HG03108 (cell line): ENCODE data around the gene TPI1.

ENCODE experiments used
- ATAC-seq: cut with Tn5 transposase; IDR thresholded peaks from one replicate; pipeline ENCODE4 v1.9.1; 2021; ENCODE audit warnings: moderate library complexity; ENCODE audit not compliant: unreplicated experiment

The TPI1 gene

GRCh38 chr12:6867413-6868210 lies at the start of gene TPI1:
TPI1 (plus strand) TSS chr12:6867531; CDS start chr12:6867567, 36 bp downstream.
- ATAC-seq: peak; percentile 53

GRCh38 chr12:6817662-6818157 lies 49.6 kb upstream of the TPI1 start:
- ATAC-seq: no peak

- ATAC-seq: no peak
Measured at GRCh38 chr12:6818222-6818621, 49.1 kb upstream of the TPI1 start.

GRCh38 chr12:6818645-6819044 lies 48.7 kb upstream of the TPI1 start:
- no peak for ATAC-seq

GRCh38 chr12:6819106-6820030 lies 48.0 kb upstream of the TPI1 start:
- ATAC-seq: no peak

- no peak for ATAC-seq
Measured at GRCh38 chr12:6820166-6820565, 47.2 kb upstream of the TPI1 start.

GRCh38 chr12:6821591-6822425 lies 45.5 kb upstream of the TPI1 start, which contains the start of gene GPR162:
GPR162 (plus strand) TSS chr12:6821821; CDS start chr12:6823899, 2,078 bp downstream.
- ATAC-seq: no peak

- no peak for ATAC-seq
Measured at GRCh38 chr12:6822426-6823135, 44.8 kb upstream of the TPI1 start.

- no peak for ATAC-seq
Measured at GRCh38 chr12:6823182-6824084, 43.9 kb upstream of the TPI1 start.

GRCh38 chr12:6824085-6824775 lies 43.1 kb upstream of the TPI1 start:
- ATAC-seq: no peak

- no peak for ATAC-seq
Measured at GRCh38 chr12:6824901-6825381, 42.4 kb upstream of the TPI1 start.

- ATAC-seq: no peak
Measured at GRCh38 chr12:6825398-6826124, 41.8 kb upstream of the TPI1 start.

GRCh38 chr12:6826125-6826733 lies 41.1 kb upstream of the TPI1 start:
- ATAC-seq: no peak

GRCh38 chr12:6826734-6827436 lies 40.4 kb upstream of the TPI1 start:
- ATAC-seq: no peak

- no peak for ATAC-seq
Measured at GRCh38 chr12:6827437-6827911, 39.9 kb upstream of the TPI1 start.

GRCh38 chr12:6827982-6828780 lies 39.1 kb upstream of the TPI1 start, which contains the start of gene P3H3:
P3H3 (plus strand) TSS chr12:6828407; CDS start chr12:6828441, 34 bp downstream.
- ATAC-seq: no peak
